CD4-positive, alpha-beta T cell treated with Interleukin-4 for 1 hour (primary cell): Measurements from ENCODE around the gene TRAF3.

Experiments used
- DNase-seq, 2 donors: peaks; one replicate each; pipeline ENCODE4 v3.0.0-alpha.2; 2020 to 2022

Gene TRAF3

GRCh38 chr14:102911541-102911951, 134.3 kb downstream of the TRAF3 start:
- DNase-seq: no peak

DNA sequence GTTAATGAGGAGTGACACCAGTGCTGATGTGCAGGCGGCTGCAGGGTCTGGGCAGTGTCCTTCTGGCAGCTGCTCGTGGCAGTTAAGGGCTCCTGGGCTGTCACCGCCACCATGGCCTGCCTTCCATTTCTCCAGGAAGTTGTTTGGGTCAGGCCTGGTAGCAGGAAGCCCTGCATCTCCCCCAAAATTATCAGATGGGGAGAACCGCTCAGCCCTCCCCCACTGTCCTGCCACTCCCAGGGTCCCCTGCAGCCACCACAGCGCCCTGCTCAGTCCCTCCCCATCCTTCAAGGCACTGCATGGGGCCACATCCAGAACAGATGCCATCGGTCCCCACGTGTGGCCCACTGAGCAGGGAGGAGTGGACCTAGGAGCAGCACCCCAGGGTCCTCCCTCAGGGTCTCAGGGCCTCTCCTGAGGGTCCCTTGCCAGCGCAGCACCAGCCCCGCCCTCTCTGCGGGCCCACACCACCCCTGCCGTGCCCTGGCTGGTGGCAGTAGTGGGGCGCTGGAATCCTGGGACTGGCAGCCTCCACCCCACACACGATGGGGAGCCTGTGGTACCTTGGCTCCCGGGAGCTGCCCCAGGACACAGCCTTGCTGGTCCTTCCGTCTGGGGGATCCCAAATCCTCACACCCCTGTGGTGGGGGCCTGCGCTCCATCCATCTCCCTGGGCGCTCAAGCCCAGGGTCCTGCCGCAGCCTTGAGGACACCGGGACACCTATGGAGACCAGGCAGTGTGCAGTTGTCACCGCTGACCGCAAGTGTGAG, 134.9 kb downstream of the TRAF3 start:
- DNase-seq: no peak

DNA sequence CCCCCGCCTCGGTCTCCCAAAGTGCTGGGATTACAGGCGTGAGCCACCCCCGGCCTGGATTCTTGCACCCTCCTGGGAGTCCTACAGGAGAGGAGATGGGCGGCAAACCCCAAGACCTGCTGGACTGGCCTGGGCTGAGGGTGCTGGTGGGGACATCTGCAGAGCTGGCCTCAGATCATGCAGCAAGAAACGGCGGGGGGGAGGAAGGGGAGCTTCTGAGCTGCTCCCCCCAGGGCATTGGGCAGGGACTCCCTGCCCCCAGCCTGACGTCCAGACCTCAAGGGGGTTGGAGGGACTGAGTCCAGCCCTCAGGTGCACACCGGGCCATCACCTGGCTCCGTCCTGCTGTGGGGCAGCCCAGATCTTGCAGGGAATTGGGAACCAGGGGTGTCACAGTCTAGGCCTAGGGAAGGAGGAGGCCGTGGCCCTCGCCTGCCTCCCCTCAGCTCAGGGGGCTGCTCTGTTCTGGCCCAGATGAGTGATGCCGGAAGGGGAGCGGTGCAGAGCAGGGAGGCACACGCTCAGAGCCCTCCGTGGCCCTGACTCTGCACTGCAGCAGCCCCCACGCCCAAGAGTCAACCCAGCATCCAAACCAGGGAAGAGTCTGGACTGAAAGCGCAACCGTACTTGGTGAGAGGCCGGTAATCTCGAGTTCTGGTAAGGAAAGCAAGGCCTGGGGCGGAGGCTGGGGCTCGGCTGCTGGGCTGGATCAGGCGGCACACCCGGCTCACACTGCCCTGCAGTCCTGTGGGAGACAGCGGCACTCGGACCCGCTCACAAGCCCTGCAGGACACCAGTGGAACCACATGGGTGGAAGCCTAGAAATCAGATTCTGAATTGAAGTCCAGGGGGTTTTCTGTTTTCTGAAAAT, 136.3 kb downstream of the TRAF3 start:
- DNase-seq: no peak

DNA sequence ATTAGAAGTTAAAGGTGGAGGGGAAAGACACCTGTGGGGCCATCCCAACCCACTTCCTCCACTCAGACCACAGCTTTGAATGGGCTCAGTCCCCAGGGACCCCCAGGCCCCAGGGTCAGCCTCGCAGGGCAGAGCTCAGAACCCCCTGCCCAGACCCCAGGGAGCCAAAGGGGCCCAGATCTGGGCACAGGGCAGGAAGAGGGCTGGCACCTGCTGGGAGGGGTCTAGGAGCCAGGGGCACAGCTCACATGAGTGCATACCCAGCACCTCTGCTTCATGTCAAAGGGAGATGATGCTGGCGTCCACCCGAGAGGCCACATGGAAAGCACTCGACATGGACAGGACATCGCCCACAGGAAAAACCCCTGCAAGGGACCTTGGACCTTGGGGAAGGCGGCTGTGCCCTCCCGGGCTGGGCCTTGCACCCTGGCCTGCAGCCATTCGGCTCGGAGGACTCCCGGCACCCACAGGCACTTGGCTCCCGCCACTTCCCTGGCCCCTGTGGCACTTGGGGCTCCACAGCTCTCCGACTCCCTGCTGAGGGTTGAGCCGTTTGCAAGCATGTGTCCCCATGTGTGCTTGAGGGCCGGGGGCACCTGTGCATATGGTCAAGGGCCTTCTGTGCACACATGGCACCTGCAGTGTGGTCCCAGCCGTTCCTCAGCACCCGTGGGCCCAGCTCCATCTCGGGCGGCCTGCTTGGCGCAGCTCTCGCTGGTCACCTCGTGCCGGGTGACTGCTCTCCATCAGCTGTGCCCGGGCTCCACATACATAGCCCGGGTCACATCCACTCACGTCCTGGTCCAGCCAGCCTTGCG, 137.4 kb downstream of the TRAF3 start:
- DNase-seq: no peak

GRCh38 chr14:102915292-102916110, 138.3 kb downstream of the TRAF3 start:
- no peak for DNase-seq

- DNase-seq: no peak
These were observed 139.3 kb downstream of the TRAF3 start for GRCh38 chr14:102916347-102917055.

- peak in 1 of 2 donors; percentile 41 for DNase-seq
These were observed 139.8 kb downstream of the TRAF3 start for GRCh38 chr14:102917056-102917385.

GRCh38 chr14:102917469-102918211, 140.4 kb downstream of the TRAF3 start:
- peak; percentile 51 to 62 for DNase-seq

DNA sequence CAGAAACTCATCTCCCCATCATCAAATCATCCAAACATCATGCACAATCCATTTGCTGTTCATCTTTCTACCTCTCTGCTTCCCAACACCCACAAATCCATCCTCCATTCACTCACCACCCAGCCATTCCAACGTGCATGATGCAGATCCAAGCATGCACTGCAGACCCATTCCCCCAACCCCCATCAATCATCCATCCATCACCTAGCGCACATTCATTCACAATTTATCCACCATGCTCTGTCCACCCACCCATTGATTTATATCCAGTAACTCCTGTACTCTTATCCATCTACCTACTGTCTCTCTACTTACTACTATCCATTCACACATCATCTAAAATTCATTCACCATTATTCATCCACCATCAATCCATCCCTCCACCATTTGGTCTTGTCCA, 141.2 kb downstream of the TRAF3 start:
- DNase-seq: no peak

GRCh38 chr14:102920273-102920997, 143.2 kb downstream of the TRAF3 start:
- DNase-seq: no peak

DNA sequence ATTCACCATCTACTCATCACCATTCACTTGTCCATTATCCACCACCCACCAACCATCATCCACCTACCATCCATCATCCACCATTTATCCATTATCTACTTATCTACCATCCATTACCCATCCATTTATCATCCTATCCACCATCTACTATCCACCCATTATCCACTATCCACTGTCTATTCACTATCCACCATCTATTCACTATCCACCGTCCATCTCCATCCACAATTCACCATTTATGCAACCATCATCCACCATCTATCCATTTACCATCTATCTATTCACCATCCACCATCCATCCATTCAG, 143.7 kb downstream of the TRAF3 start:
- no peak for DNase-seq

DNA sequence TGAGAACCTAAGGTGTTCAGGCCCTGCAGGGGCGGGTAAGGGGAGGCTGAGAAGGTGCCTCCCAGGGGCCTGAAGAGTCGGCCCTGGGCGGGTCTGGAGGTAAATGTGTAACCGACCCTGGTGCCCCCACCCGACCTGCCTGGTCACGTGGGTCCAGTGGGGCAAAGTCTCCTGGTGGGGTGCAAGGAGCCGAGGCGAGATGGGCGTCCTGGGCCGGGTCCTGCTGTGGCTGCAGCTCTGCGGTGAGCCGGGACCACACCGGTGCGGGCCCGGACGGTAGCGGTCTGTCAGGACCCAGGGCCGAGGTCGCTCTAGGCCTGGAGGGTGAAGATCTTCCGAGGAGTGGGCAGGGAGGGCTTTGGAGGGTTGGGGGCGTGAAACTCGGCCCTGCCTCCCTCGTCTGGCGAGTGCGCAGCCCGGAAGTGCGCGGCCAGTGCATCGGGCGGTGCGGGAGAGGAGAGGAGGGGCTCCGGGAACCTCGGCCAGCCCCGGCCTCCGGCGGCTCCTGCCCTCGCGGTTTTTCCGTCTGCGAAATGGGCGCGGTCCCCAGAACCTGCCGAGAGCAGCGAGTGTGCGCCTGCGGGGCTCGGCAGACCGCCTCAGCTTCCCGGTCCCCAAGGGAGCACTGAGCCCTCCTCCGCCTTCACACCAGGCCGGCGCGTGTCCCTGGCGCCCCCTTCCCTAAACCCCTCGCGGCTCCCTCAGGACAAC, 145.4 kb downstream of the TRAF3 start, which contains the start of gene AMN:
Gene AMN, plus strand, starts transcription at position 174 of the 711 bp plus-strand sequence. Its CDS starts 26 bp downstream, at position 200.
- DNase-seq: no peak

GRCh38 chr14:102923201-102923924, 146.1 kb downstream of the TRAF3 start:
- no peak for DNase-seq

- DNase-seq: no peak
These were observed 146.8 kb downstream of the TRAF3 start for GRCh38 chr14:102923925-102924486.

DNA sequence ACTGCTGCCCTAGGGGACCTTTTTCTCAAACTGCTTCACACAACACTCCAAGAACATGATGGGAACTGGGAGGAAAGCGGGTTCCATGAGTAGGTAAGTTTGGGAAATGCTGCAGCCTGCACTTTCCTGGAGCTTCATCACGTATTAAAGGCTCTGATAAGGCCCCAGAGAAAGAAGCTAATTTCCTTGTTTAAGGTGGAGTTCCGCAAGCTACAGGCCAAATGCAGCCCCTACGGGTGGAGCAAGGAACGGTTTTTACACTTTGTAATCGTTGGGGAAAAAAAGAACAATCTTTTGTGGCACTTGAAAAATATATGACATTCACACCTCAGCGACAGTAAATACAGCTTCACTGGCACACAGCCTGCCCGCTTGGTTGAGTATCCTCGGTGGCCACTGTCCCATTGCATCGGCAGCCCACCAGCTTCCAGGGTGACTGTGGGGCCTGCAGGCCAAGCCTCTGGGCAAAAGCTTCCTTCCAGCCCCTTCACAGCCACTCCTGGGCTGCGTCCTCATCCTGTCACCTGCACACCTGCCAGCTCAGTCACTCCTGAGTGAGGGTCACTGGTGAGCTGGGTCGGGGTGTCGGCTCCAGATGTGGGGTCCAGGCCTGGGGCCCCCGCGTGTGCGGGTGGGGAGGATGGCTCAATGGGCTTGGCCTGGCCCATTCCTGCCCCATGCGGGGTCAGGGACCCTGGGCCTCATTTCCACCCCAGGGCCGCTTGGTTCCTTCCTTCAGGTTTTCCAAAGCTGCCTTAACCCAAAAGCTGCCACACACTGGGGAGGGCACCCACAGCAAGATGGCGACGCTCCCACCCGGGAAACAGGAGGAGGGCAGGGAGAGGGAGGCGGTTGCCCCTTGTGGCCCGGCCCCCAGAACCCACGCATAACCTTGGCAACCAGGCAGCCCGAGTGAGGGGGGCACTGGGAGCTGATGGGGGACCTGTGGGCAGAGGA, 147.7 kb downstream of the TRAF3 start:
- no peak for DNase-seq

GRCh38 chr14:102925646-102926045, 148.4 kb downstream of the TRAF3 start:
- DNase-seq: no peak

DNA sequence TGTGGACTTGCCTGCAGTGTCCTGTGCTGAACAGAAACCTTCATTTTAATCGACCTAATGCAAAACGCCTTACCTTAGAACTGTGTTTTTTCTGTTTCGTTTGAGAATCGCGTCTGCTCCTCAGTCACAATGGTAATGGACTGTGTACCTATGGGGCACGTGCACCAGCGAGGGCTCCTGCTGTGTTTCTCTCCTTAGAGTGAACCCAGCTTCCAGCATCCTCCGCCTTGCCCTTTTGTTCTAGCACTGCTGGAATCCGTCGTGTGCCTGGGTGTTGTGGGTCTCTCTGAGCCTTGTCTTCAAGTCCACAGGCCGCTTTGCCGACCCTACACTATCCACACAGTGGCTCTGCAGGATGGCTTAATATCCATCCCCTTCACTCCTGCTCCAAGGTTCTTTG, 148.9 kb downstream of the TRAF3 start:
- no peak for DNase-seq
